Lung (tissue), 12 donors: ENCODE data around the gene C16orf92. TPM values are rescaled to one million over a fixed set of nuclear protein-coding genes. Genes with fewer than 3 reads are reported as not detected.
"Not testable (repeated sequence)": the region's sequence is repeated elsewhere in the genome, so short reads cannot be mapped to it uniquely, and the experiment has no call there.

ENCODE experiments used
- ATAC-seq: fragments of 200-7000 bp; cut with Tn5 transposase; one replicate; pipeline ENCODE4 v1.9.1; 2020; ENCODE audit warnings: moderate number of reproducible peaks; ENCODE audit not compliant: insufficient read depth, low FRiP score
- DNase-seq, 3 donors: peaks; one replicate each; pipeline ENCODE4 v3.0.0-alpha.2; 2013 to 2017
- H3K27ac ChIP-seq, 2 donors: one replicate each; pipeline ENCODE4 v1.5.1; 2013; ENCODE audit warnings: mild to moderate bottlenecking in 2 of 2, moderate library complexity in 2 of 2, control low read depth in 1 of 2, inconsistent platforms in 1 of 2, low read depth in 1 of 2, low read length in 1 of 2
- H3K27me3 ChIP-seq, 3 donors: one replicate each; pipeline ENCODE4 v1.5.1; 2013; ENCODE audit warnings: low read length in 2 of 3; ENCODE audit not compliant: control insufficient read depth in 3 of 3, insufficient read depth in 3 of 3
- H3K36me3 ChIP-seq, 4 donors: one replicate each; pipeline ENCODE4 v1.5.1; 2013; ENCODE audit warnings: low read length in 4 of 4, mild to moderate bottlenecking in 1 of 4, moderate library complexity in 1 of 4; ENCODE audit not compliant: control insufficient read depth in 4 of 4, insufficient read depth in 4 of 4
- H3K4me1 ChIP-seq, 5 donors: one replicate each; pipeline ENCODE4 v1.5.1; 2013; ENCODE audit warnings: low read length in 5 of 5, mild to moderate bottlenecking in 2 of 5, moderate library complexity in 1 of 5; ENCODE audit not compliant: control insufficient read depth in 5 of 5, insufficient read depth in 5 of 5
- H3K4me3 ChIP-seq: one replicate; pipeline ENCODE4 v1.5.1; 2013; ENCODE audit warnings: mild to moderate bottlenecking, control low read depth, moderate library complexity
- H3K9ac ChIP-seq, 2 donors: one replicate each; pipeline ENCODE4 v1.5.1; 2013; ENCODE audit warnings: low read length in 2 of 2, control low read depth in 1 of 2; ENCODE audit not compliant: insufficient read depth in 1 of 2
- H3K9me3 ChIP-seq, 4 donors: one replicate each; pipeline ENCODE4 v1.5.1; 2013; ENCODE audit warnings: low read length in 3 of 4, mild to moderate bottlenecking in 1 of 4, moderate library complexity in 1 of 4; ENCODE audit not compliant: control insufficient read depth in 4 of 4, insufficient read depth in 3 of 4
- WGBS, 2 donors: extraction: QIAGEN DNeasy Blood & Tissue Kit; methylation state at CpG; one replicate each; pipeline ENCODE4 v1.1.7; 2013; 5-methylcytosine and 5-hydroxymethylcytosine counted together
- polyA plus RNA-seq, 2 donors: library from polyadenylated mRNA; stranded (reverse); fragments of 200-250 nt; gene quantifications; one replicate each; pipeline ENCODE4 v1.2.1, GENCODE V29; 2013
- total RNA-seq, 2 donors: library from RNA; depleted of rRNA in 1 of 2; stranded (reverse); fragments of >200 nt in 1 of 2; gene quantifications; one replicate each; pipeline ENCODE4 v1.2.1, GENCODE V29; 2014 to 2021
- TF ChIP-seq, protein P1 (sequence below): IDR thresholded peaks from 2 replicates; pipeline ENCODE4 v1.5.1; 2012; ENCODE audit warnings: mild to moderate bottlenecking; ENCODE audit errors: control extremely low read depth, extremely low read depth
- donor health status: control.
- donor health status: control.
- donor health status: Bipolar disorder and iron deficiency.
- donor health status: healthy.
- donor health status: DM: yes; HTN: yes; CAD: no.

C16orf92 gene
- total and polyA plus RNA-seq, 4 donors = not detected

DNA sequence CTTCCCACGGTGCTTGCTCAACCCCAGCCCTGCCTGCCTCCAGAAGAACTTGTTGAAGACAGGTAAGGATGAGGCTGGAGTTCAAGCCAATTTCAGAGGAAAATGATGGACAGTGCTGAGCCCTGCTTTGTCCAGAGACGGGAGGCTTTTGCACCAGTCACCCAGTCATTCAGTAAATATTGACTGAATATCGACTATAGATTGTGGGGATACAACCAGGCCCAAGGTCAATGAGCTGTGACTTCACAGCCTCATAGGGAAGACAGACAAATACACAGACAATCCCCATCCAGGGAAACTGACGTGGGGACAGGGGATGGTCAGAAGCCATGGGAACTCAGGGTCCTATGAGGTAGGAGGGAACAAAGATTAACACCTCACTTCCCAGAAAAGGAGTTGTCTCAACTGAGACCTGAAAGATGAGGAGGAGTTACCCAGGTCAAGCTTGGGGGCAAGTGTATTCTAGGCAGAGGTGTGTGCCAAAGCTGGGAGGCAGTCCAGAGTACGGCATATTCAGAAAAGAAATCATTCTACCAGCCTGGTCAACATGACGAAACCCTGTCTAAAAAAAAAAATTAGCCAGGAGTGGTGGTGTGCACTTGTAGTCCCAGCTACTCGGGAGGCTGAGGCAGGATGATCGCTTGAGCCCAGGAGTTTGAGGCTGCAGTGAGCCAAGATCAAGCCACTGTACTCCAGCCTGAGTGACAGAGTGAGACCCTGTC lies 6.3 kb upstream of the C16orf92 start:
- no peaks in the 10 kb centered on the region for H3K9me3 ChIP-seq
- no peaks in the 10 kb centered on the region for H3K36me3 ChIP-seq
- H3K4me1 ChIP-seq = peaks cover 0 to 7% (median 0%) of the 10 kb centered on the region in 5 donors
- no peak for ATAC-seq
- no peak overlapping the region for H3K9ac ChIP-seq
- H3K4me3 ChIP-seq = no peak overlapping the region
- TF ChIP-seq, protein P1, sequence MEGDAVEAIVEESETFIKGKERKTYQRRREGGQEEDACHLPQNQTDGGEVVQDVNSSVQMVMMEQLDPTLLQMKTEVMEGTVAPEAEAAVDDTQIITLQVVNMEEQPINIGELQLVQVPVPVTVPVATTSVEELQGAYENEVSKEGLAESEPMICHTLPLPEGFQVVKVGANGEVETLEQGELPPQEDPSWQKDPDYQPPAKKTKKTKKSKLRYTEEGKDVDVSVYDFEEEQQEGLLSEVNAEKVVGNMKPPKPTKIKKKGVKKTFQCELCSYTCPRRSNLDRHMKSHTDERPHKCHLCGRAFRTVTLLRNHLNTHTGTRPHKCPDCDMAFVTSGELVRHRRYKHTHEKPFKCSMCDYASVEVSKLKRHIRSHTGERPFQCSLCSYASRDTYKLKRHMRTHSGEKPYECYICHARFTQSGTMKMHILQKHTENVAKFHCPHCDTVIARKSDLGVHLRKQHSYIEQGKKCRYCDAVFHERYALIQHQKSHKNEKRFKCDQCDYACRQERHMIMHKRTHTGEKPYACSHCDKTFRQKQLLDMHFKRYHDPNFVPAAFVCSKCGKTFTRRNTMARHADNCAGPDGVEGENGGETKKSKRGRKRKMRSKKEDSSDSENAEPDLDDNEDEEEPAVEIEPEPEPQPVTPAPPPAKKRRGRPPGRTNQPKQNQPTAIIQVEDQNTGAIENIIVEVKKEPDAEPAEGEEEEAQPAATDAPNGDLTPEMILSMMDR = no peak
- no peak overlapping the region for H3K27ac ChIP-seq
- peaks cover 0 to 15% (median 7%) of the 10 kb centered on the region in 3 donors for H3K27me3 ChIP-seq
- WGBS, 2 donors = 78 to 86% methylated on average over 8 of the region's 8 CpGs
- no peak for DNase-seq

DNA sequence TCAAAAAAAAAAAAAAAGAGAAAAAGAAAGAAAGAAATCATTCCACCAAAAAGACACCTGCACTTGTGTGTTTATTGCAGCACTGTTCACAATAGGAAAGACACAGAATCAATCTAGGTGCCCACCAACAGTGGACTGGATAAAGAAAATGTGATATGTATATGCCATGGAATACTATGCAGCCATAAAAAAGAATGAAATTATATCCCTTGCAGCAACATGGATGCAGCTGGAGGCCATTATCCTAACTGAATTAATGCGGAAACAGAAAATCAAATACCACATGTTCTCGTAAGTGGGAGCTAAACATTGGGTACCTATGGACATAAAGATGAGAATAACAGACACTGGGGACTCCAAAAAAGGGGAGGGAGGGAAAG lies 5.7 kb upstream of the C16orf92 start:
- Histone ChIP-seq H3K36me3 (no peaks in the 10 kb centered on the region), H3K4me1 (peaks cover 0 to 8% (median 0%) of the 10 kb centered on the region in 5 donors), H3K27me3 (peaks cover 0 to 9% (median 2%) of the 10 kb centered on the region in 3 donors), H3K4me3 (no peak overlapping the region), H3K9ac (no peak overlapping the region), H3K9me3 (no peaks in the 10 kb centered on the region), H3K27ac (no peak overlapping the region)
- DNase-seq (no peak), ATAC-seq (no peak)
- 97 to 100% methylated on average over 2 of the region's 2 CpGs for WGBS, 2 donors
- TF ChIP-seq, protein P1 = no peak

GRCh38 chr16:30017937-30018336 lies 5.1 kb upstream of the C16orf92 start:
- H3K4me1 ChIP-seq, H3K9ac ChIP-seq, H3K27me3 ChIP-seq, H3K36me3 ChIP-seq, DNase-seq, H3K27ac ChIP-seq, H3K9me3 ChIP-seq, H3K4me3 ChIP-seq, ATAC-seq: not testable (repeated sequence)
- WGBS, 2 donors = 83 to 97% methylated on average over 4 of the region's 4 CpGs

- 76 to 81% methylated on average over 4 of the region's 4 CpGs for WGBS, 2 donors
- Histone ChIP-seq H3K9ac (no peak overlapping the region), H3K36me3 (no peaks in the 10 kb centered on the region), H3K9me3 (no peaks in the 10 kb centered on the region), H3K27me3 (peaks cover 0 to 6% (median 2%) of the 10 kb centered on the region in 3 donors), H3K4me3 (no peak overlapping the region), H3K4me1 (peaks cover 0 to 8% (median 0%) of the 10 kb centered on the region in 5 donors), H3K27ac (no peak overlapping the region)
- TF ChIP-seq, protein P1 = no peak
- ATAC-seq (no peak), DNase-seq (no peak)
Observed at GRCh38 chr16:30018731-30019158, 4.3 kb upstream of the C16orf92 start.
